Endothelial cell of umbilical vein (primary cell): ENCODE measurements around the gene CSN3. TPM values are rescaled to one million over a fixed set of nuclear protein-coding genes. Genes with fewer than 3 reads are reported as not detected.

Source experiments
- BruUV-seq: library from RNA; stranded (reverse); fragments of 400-500 nt; replicated peaks from 2 replicates; lab custom pipeline; 2021; lab: Mats Ljungman, UMichigan
- CTCF ChIA-PET: fragments of 300-600, 350-600 bp; sonication (Branson Sonifier 250); formaldehyde crosslinking; loops from one replicate; lab custom pipeline; 2021; ENCODE audit warnings: antibody characterized with exemption, inconsistent platforms; lab: Charles Lee
- POLR2A ChIA-PET: fragments of 300-600, 350-600 bp; sonication (Branson Sonifier 250); formaldehyde crosslinking; loops from one replicate; lab custom pipeline; 2021; ENCODE audit warnings: antibody characterized with exemption, inconsistent platforms; lab: Charles Lee
- DNase-seq: peaks from one replicate; pipeline ENCODE4 v3.0.0-alpha.2; 2011; ENCODE audit warnings: low read depth, low spot score
- FAIRE-seq: peaks from 2 replicates; lab custom pipeline; 2011; peaks lifted over from hg19 to GRCh38; lab: Jason Lieb, UNC
- H2AFZ ChIP-seq: 2 replicates; pipeline ENCODE4 v1.6.0; 2012; ENCODE audit warnings: low read depth, low read length, control low read depth, inconsistent platforms
- H3K27ac ChIP-seq: 2 replicates; pipeline ENCODE4 v1.5.1; 2011; ENCODE audit warnings: low read depth, mild to moderate bottlenecking, control low read depth, low read length, moderate library complexity; ENCODE audit not compliant: insufficient read depth
- H3K27me3 ChIP-seq, 2 experiments: 2 replicates each; pipeline versions ENCODE4 v1.6.0 to v1.6.1; 2011; ENCODE audit warnings: low read length in 2 of 2, mixed read lengths in 1 of 2; ENCODE audit not compliant: control insufficient read depth in 2 of 2, insufficient read depth in 2 of 2
- H3K36me3 ChIP-seq, 2 experiments: 2 replicates in 1 of 2; 3 replicates in 1 of 2; pipeline ENCODE4 v1.5.1; 2011; ENCODE audit warnings: low read length in 2 of 2, mild to moderate bottlenecking in 1 of 2, moderate library complexity in 1 of 2; ENCODE audit not compliant: control insufficient read depth in 2 of 2, insufficient read depth in 2 of 2; ENCODE audit errors: extremely low read depth in 1 of 2
- H3K4me1 ChIP-seq: 3 replicates; pipeline ENCODE4 v1.5.1; 2011; ENCODE audit warnings: mild to moderate bottlenecking, low read length; ENCODE audit not compliant: control insufficient read depth, insufficient read depth; ENCODE audit errors: extremely low read depth
- H3K4me2 ChIP-seq: 2 replicates; pipeline ENCODE4 v1.6.1; 2011; ENCODE audit warnings: low read length, control low read depth, mixed read lengths; ENCODE audit not compliant: insufficient read depth
- H3K4me3 ChIP-seq, 3 experiments: fragments of 200-600 bp in 1 of 3; sonication (generic), shearing (Covaris generic) in 1 of 3; replicated peaks in 1 of 3; 2 replicates each; pipeline ENCODE4 v1.5.1; 2011 to 2016; ENCODE audit warnings: control low read depth in 3 of 3, low read length in 3 of 3, mild to moderate bottlenecking in 2 of 3, inconsistent platforms in 1 of 3, low read depth in 1 of 3, moderate library complexity in 1 of 3; ENCODE audit not compliant: insufficient read depth in 1 of 3
- H3K79me2 ChIP-seq: 2 replicates; pipeline ENCODE4 v1.6.0; 2012; ENCODE audit warnings: low read length, inconsistent platforms; ENCODE audit not compliant: control insufficient read depth, insufficient read depth
- H3K9ac ChIP-seq: replicated peaks from 2 replicates; pipeline ENCODE3; 2011; ENCODE audit warnings: low read length, control low read depth; ENCODE audit not compliant: insufficient read depth; ENCODE audit errors: extremely low read depth
- H3K9me1 ChIP-seq: replicated peaks from 3 replicates; pipeline ENCODE4 v1.6.0; 2011; ENCODE audit warnings: mild to moderate bottlenecking, low read length; ENCODE audit not compliant: control insufficient read depth, insufficient read depth; ENCODE audit errors: extremely low read depth
- H3K9me3 ChIP-seq: replicated peaks from 2 replicates; pipeline ENCODE4 v1.5.1; 2012; ENCODE audit warnings: low read length, inconsistent platforms; ENCODE audit not compliant: control insufficient read depth, insufficient read depth
- H4K20me1 ChIP-seq: replicated peaks from 2 replicates; pipeline ENCODE3; 2011; ENCODE audit warnings: mild to moderate bottlenecking, low read length; ENCODE audit not compliant: control insufficient read depth, insufficient read depth; ENCODE audit errors: extremely low read depth
- CTCF ChIP-seq, 2 donors: IDR thresholded peaks; 1 replicate in 1 of 2; 2 replicates in 1 of 2; pipeline ENCODE4 v1.5.1; 2011; ENCODE audit warnings: low read length in 2 of 2, mild to moderate bottlenecking in 2 of 2, moderate library complexity in 2 of 2, control low read depth in 1 of 2, inconsistent platforms in 1 of 2, low read depth in 1 of 2; ENCODE audit not compliant: insufficient read depth in 1 of 2; ENCODE audit errors: extremely low read depth in 1 of 2
- EZH2 ChIP-seq: IDR thresholded peaks from 2 replicates; pipeline ENCODE4 v1.6.1; 2012; ENCODE audit warnings: borderline replicate concordance, low read depth, mild to moderate bottlenecking, moderate library complexity, low read length, inconsistent platforms; ENCODE audit not compliant: severe bottlenecking
- JUN ChIP-seq: IDR thresholded peaks from 2 replicates; pipeline ENCODE4 v1.6.1; 2011; ENCODE audit warnings: borderline replicate concordance, low read depth; ENCODE audit not compliant: insufficient read length, insufficient read depth
- MAX ChIP-seq: IDR thresholded peaks from 2 replicates; pipeline ENCODE4 v1.6.1; 2011; ENCODE audit not compliant: insufficient read depth, insufficient read length
- POLR2A ChIP-seq: IDR thresholded peaks from 2 replicates; pipeline ENCODE4 v1.6.1; 2012; ENCODE audit warnings: low read depth, mild to moderate bottlenecking, control low read depth, low read length
- POLR2AphosphoS5 ChIP-seq: IDR thresholded peaks from 2 replicates; pipeline ENCODE4 v1.6.1; 2012; ENCODE audit warnings: low read depth, mild to moderate bottlenecking, control low read depth, low read length, moderate library complexity; ENCODE audit not compliant: insufficient read depth
- dilution Hi-C: fragments of 300-500 bp; cut with MboI; formaldehyde crosslinking; loops from one replicate; pipeline ENCODE4 v1.15.0; 2019; ENCODE audit warnings: low sequenced_read_pairs; ENCODE audit not compliant: extremely low pct_ligation_motif_present
- intact Hi-C: fragments of 100-400 bp; cut with micrococcal nuclease; formaldehyde crosslinking; loops from one replicate; pipeline ENCODE4 v1.10.0; 2022
- polyA plus RNA-seq, 4 experiments: library from polyadenylated mRNA; depleted of rRNA in 3 of 4; stranded (reverse) in 3 of 4; unstranded in 1 of 4; fragments of >200 nt; gene quantifications; 2 replicates each; pipeline versions ENCODE4 v1.2.1 to v1.2.3, GENCODE V29; 2011 to 2012; ENCODE audit warnings: missing spikeins in 1 of 4
- total RNA-seq: library from RNA; stranded (reverse); gene quantifications from 2 replicates; pipeline ENCODE4 v1.2.3, GENCODE V29; 2021

Gene CSN3
- total and polyA plus RNA-seq, 2 donors (not counting 3 experiments of a cell fraction or from before 2014, with no cell fraction given) = not detected

GRCh38 chr4:70236125-70236524, 6.3 kb upstream of the CSN3 start:
- no peak overlapping the region for H3K27ac ChIP-seq
- H3K36me3 ChIP-seq = no peaks in the 10 kb centered on the region
- H3K27me3 ChIP-seq = no peaks in the 10 kb centered on the region
- intact Hi-C loops = no loop called here
- FAIRE-seq = no peak
- H3K9me3 ChIP-seq = no peaks in the 10 kb centered on the region
- H3K4me2 ChIP-seq = no peak overlapping the region
- H3K79me2 ChIP-seq = no peaks in the 10 kb centered on the region
- no peak overlapping the region for H3K9ac ChIP-seq
- H2AFZ ChIP-seq = no peak overlapping the region
- dilution Hi-C loops = no loop called here
- no peak for TF ChIP-seq POLR2AphosphoS5
- no peak for TF ChIP-seq JUN
- no peak for TF ChIP-seq MAX
- TF ChIP-seq EZH2 = no peak
- no peak for TF ChIP-seq CTCF (IDR thresholded peaks at IDR 0.05; ENCODE audit: extremely low read depth in 1 of 2, insufficient read depth in 1 of 2, low read depth in 1 of 2, low read length in 2 of 2)
- no peak for TF ChIP-seq POLR2A
- H4K20me1 ChIP-seq = no peaks in the 10 kb centered on the region
- no peak overlapping the region for H3K4me3 ChIP-seq
- ChIA-PET POLR2A (no interaction called here), CTCF (interaction anchor here (1.6 kb wide), 1 partner anchor 53 kb away, joined by 5 read pairs; no protein-coding TSS in a partner anchor)
- H3K4me1 ChIP-seq = no peaks in the 10 kb centered on the region
- H3K9me1 ChIP-seq = no peaks in the 10 kb centered on the region
- DNase-seq = no peak
- no TSS peak for BruUV-seq
